GM23338 (cell line): ENCODE measurements around the gene ILKAP. TPM values are rescaled to one million over a fixed set of nuclear protein-coding genes. Genes with fewer than 3 reads are reported as not detected.

Experiments used
- ATAC-seq: fragments of 200-7000 bp; cut with Tn5 transposase; 3 replicates; pipeline ENCODE4 v1.9.1; 2020
- DNase-seq: peaks from one replicate; pipeline ENCODE4 v3.0.0-alpha.2; 2015; ENCODE audit warnings: low spot score
- H2AFZ ChIP-seq: fragments of 200-600 bp; sonication (generic); 2 replicates; pipeline ENCODE4 v1.8.0; 2016; ENCODE audit warnings: antibody characterized with exemption, mild to moderate bottlenecking, moderate library complexity
- H3F3A ChIP-seq: fragments of 200-600 bp; sonication (generic); replicated peaks from 2 replicates; pipeline ENCODE4 v1.8.0; 2017; ENCODE audit warnings: antibody characterized with exemption, mixed run types, low read depth
- H3K27ac ChIP-seq: fragments of 200-600 bp; sonication (generic); 2 replicates; pipeline ENCODE4 v1.6.1; 2016; ENCODE audit warnings: low read depth
- H3K27me3 ChIP-seq: fragments of 200-600 bp; sonication (generic); 2 replicates; pipeline ENCODE4 v1.8.0; 2016; ENCODE audit warnings: mild to moderate bottlenecking, mixed run types, moderate library complexity; ENCODE audit not compliant: insufficient read depth
- H3K36me3 ChIP-seq: fragments of 200-600 bp; sonication (generic); 2 replicates; pipeline ENCODE4 v1.8.0; 2016; ENCODE audit warnings: mild to moderate bottlenecking; ENCODE audit not compliant: insufficient read depth
- H3K4me1 ChIP-seq: fragments of 200-600 bp; sonication (generic); 2 replicates; pipeline ENCODE4 v1.8.0; 2016; ENCODE audit warnings: mild to moderate bottlenecking, moderate library complexity; ENCODE audit not compliant: insufficient read depth
- H3K4me2 ChIP-seq: fragments of 200-600 bp; sonication (generic); 2 replicates; pipeline ENCODE4 v1.7.1; 2017; ENCODE audit warnings: mixed run types
- H3K4me3 ChIP-seq: fragments of 200-600 bp; sonication (generic); 2 replicates; pipeline ENCODE4 v1.6.1; 2016; ENCODE audit warnings: mixed run types
- H3K79me2 ChIP-seq: fragments of 200-600 bp; sonication (generic); replicated peaks from 2 replicates; pipeline ENCODE4 v1.8.0; 2017; ENCODE audit warnings: mild to moderate bottlenecking; ENCODE audit not compliant: insufficient read depth
- H3K9me2 ChIP-seq: fragments of 200-600 bp; sonication (generic); 2 replicates; pipeline ENCODE4 v1.8.0; 2017; ENCODE audit not compliant: insufficient read depth
- H4K20me1 ChIP-seq: fragments of 200-600 bp; sonication (generic); replicated peaks from 2 replicates; pipeline ENCODE4 v1.8.0; 2017; ENCODE audit warnings: mild to moderate bottlenecking; ENCODE audit not compliant: insufficient read depth
- H3K27ac Mint-ChIP-seq: 2 replicates; pipeline ENCODE4 v1.8.0; 2020; ENCODE audit warnings: inconsistent platforms, mild to moderate bottlenecking, moderate library complexity, mixed read lengths
- H3K27me3 Mint-ChIP-seq: 3 replicates; pipeline ENCODE4 v1.8.0; 2022; ENCODE audit warnings: low read depth, mild to moderate bottlenecking, moderate library complexity, mixed read lengths, inconsistent platforms; ENCODE audit not compliant: insufficient read depth, poor library complexity
- H3K36me3 Mint-ChIP-seq: 3 replicates; pipeline ENCODE4 v1.8.0; 2021; ENCODE audit warnings: low read depth, mild to moderate bottlenecking, inconsistent platforms, moderate library complexity, mixed read lengths
- H3K4me1 Mint-ChIP-seq: 3 replicates; pipeline ENCODE4 v1.8.0; 2020; ENCODE audit warnings: mild to moderate bottlenecking, inconsistent platforms, mixed read lengths
- H3K4me3 Mint-ChIP-seq: 3 replicates; pipeline ENCODE4 v1.8.0; 2021; ENCODE audit warnings: moderate library complexity, mild to moderate bottlenecking, inconsistent platforms, mixed read lengths
- H3K9me3 Mint-ChIP-seq: 3 replicates; pipeline ENCODE4 v1.8.0; 2020; ENCODE audit warnings: moderate library complexity, mild to moderate bottlenecking, inconsistent platforms, mixed read lengths
- CREB1 ChIP-seq: fragments of 250-450 bp; sonication (Bioruptor Pico); IDR thresholded peaks from 2 replicates; pipeline ENCODE4 v1.5.0; 2020; ENCODE audit warnings: low read depth, mild to moderate bottlenecking, moderate library complexity
- EZH2phosphoT487 ChIP-seq: fragments of 200-600 bp; sonication (generic); IDR thresholded peaks from one replicate; pipeline ENCODE4 v1.8.1; 2018; ENCODE audit warnings: antibody characterized with exemption; ENCODE audit not compliant: unreplicated experiment
- NANOG ChIP-seq: IDR thresholded peaks from 2 replicates; pipeline ENCODE4 v1.6.1; 2016; ENCODE audit warnings: antibody characterized with exemption, borderline replicate concordance
- STAT1 ChIP-seq: IDR thresholded peaks from one replicate; pipeline ENCODE4 v1.6.1; 2016; ENCODE audit warnings: antibody characterized with exemption; ENCODE audit not compliant: unreplicated experiment
- ZNF114 ChIP-seq: fragments of 250-450 bp; sonication (Bioruptor Pico); IDR thresholded peaks from 2 replicates; pipeline ENCODE4 v1.5.0; 2020; ENCODE audit warnings: mild to moderate bottlenecking, moderate library complexity
- polyA plus RNA-seq: library from polyadenylated mRNA; unstranded; fragments of >200 nt; fragmentation: Nextera tagmentation; extraction: Ambion mirVana; gene quantifications from 2 replicates; pipeline ENCODE4 v1.2.1, GENCODE V29; 2016
- total RNA-seq: library from RNA; depleted of rRNA; stranded (reverse); fragments of >200 nt; shearing (Covaris generic); gene quantifications from 2 replicates; pipeline ENCODE4 v1.2.3, GENCODE V29; 2014
- TF ChIP-seq, protein P1 (sequence below): fragments of 250-450 bp; sonication (Bioruptor Pico); IDR thresholded peaks from 2 replicates; pipeline ENCODE4 v1.5.0; 2020; ENCODE audit warnings: mild to moderate bottlenecking, moderate library complexity

The ILKAP gene
- total and polyA plus RNA-seq, 2 experiments from 2014 or later = 17.0 to 35.9 TPM

- TF ChIP-seq EZH2phosphoT487 = no peak
- TF ChIP-seq, protein P1, sequence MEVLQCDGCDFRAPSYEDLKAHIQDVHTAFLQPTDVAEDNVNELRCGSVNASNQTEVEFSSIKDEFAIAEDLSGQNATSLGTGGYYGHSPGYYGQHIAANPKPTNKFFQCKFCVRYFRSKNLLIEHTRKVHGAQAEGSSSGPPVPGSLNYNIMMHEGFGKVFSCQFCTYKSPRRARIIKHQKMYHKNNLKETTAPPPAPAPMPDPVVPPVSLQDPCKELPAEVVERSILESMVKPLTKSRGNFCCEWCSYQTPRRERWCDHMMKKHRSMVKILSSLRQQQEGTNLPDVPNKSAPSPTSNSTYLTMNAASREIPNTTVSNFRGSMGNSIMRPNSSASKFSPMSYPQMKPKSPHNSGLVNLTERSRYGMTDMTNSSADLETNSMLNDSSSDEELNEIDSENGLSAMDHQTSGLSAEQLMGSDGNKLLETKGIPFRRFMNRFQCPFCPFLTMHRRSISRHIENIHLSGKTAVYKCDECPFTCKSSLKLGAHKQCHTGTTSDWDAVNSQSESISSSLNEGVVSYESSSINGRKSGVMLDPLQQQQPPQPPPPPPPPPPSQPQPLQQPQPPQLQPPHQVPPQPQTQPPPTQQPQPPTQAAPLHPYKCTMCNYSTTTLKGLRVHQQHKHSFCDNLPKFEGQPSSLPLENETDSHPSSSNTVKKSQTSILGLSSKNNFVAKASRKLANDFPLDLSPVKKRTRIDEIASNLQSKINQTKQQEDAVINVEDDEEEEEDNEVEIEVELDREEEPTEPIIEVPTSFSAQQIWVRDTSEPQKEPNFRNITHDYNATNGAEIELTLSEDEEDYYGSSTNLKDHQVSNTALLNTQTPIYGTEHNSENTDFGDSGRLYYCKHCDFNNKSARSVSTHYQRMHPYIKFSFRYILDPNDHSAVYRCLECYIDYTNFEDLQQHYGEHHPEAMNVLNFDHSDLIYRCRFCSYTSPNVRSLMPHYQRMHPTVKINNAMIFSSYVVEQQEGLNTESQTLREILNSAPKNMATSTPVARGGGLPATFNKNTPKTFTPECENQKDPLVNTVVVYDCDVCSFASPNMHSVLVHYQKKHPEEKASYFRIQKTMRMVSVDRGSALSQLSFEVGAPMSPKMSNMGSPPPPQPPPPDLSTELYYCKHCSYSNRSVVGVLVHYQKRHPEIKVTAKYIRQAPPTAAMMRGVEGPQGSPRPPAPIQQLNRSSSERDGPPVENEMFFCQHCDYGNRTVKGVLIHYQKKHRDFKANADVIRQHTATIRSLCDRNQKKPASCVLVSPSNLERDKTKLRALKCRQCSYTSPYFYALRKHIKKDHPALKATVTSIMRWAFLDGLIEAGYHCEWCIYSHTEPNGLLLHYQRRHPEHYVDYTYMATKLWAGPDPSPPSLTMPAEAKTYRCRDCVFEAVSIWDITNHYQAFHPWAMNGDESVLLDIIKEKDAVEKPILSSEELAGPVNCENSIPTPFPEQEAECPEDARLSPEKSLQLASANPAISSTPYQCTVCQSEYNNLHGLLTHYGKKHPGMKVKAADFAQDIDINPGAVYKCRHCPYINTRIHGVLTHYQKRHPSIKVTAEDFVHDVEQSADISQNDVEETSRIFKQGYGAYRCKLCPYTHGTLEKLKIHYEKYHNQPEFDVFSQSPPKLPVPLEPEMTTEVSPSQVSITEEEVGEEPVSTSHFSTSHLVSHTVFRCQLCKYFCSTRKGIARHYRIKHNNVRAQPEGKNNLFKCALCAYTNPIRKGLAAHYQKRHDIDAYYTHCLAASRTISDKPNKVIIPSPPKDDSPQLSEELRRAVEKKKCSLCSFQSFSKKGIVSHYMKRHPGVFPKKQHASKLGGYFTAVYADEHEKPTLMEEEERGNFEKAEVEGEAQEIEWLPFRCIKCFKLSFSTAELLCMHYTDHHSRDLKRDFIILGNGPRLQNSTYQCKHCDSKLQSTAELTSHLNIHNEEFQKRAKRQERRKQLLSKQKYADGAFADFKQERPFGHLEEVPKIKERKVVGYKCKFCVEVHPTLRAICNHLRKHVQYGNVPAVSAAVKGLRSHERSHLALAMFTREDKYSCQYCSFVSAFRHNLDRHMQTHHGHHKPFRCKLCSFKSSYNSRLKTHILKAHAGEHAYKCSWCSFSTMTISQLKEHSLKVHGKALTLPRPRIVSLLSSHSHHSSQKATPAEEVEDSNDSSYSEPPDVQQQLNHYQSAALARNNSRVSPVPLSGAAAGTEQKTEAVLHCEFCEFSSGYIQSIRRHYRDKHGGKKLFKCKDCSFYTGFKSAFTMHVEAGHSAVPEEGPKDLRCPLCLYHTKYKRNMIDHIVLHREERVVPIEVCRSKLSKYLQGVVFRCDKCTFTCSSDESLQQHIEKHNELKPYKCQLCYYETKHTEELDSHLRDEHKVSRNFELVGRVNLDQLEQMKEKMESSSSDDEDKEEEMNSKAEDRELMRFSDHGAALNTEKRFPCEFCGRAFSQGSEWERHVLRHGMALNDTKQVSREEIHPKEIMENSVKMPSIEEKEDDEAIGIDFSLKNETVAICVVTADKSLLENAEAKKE (CRISPR knock-in tag) = no peak
Measured at GRCh38 chr2:238220892-238221521, 17.5 kb upstream of the ILKAP start (continued).

GRCh38 chr2:238220274-238220891 is 16.9 kb upstream of the ILKAP start:
- Histone ChIP-seq H3K4me3 (no peak overlapping the region), H4K20me1 (no peaks in the 10 kb centered on the region), H3K36me3 (no peaks in the 10 kb centered on the region), H3F3A (no peaks in the 10 kb centered on the region), H3K79me2 (no peaks in the 10 kb centered on the region), H3K27ac (no peak overlapping the region), H3K9me2 (no peaks in the 10 kb centered on the region), H3K27me3 (no peaks in the 10 kb centered on the region), H3K4me1 (no peaks in the 10 kb centered on the region), H3K4me2 (no peak overlapping the region), H2AFZ (no peak overlapping the region; the same call in 1 of the 2 replicates)
- Mint-ChIP-seq H3K9me3 (no peaks in the 10 kb centered on the region), H3K4me1 (peaks cover 4% of the 10 kb centered on the region), H3K4me3 (no peak overlapping the region), H3K27me3 (peaks cover 6% of the 10 kb centered on the region), H3K36me3 (no peaks in the 10 kb centered on the region; the same call in 2 of the 3 replicates), H3K27ac (no peak overlapping the region)
- ATAC-seq (no peak), DNase-seq (no peak)
- TF ChIP-seq EZH2phosphoT487 (no peak), ZNF114 (CRISPR knock-in tag) (no peak), STAT1 (no peak), NANOG (no peak), CREB1 (CRISPR knock-in tag) (no peak)
- TF ChIP-seq, protein P1 (CRISPR knock-in tag) = no peak
